ENCODE data around the gene SIRPA.

Gene SIRPA

GRCh38 chr20:1904135-1904534, 8.9 kb downstream of the SIRPA start:
- H2AFZ ChIP-seq = no peak overlapping the region
- no peaks in the 10 kb centered on the region for H3K9me3 ChIP-seq (ENCODE audit: control insufficient read depth, low read length)
- TF ChIP-seq, protein P1, sequence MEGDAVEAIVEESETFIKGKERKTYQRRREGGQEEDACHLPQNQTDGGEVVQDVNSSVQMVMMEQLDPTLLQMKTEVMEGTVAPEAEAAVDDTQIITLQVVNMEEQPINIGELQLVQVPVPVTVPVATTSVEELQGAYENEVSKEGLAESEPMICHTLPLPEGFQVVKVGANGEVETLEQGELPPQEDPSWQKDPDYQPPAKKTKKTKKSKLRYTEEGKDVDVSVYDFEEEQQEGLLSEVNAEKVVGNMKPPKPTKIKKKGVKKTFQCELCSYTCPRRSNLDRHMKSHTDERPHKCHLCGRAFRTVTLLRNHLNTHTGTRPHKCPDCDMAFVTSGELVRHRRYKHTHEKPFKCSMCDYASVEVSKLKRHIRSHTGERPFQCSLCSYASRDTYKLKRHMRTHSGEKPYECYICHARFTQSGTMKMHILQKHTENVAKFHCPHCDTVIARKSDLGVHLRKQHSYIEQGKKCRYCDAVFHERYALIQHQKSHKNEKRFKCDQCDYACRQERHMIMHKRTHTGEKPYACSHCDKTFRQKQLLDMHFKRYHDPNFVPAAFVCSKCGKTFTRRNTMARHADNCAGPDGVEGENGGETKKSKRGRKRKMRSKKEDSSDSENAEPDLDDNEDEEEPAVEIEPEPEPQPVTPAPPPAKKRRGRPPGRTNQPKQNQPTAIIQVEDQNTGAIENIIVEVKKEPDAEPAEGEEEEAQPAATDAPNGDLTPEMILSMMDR (IDR thresholded peaks at IDR 0.05) = no peak
- no peaks in the 10 kb centered on the region for H3K36me3 ChIP-seq (ENCODE audit: control insufficient read depth, insufficient read depth, low read length)
- no peak overlapping the region for H3K27ac ChIP-seq
- H3K4me2 ChIP-seq (ENCODE audit: low read length) = no peak overlapping the region
- H3K79me2 ChIP-seq = no peaks in the 10 kb centered on the region
- H3K27me3 ChIP-seq (ENCODE audit: control insufficient read depth, insufficient read depth, low read length) = no peaks in the 10 kb centered on the region
- H3K4me3 ChIP-seq (ENCODE audit: low read depth, low read length) = no peak overlapping the region
- H3K4me1 ChIP-seq = no peaks in the 10 kb centered on the region
- no peak overlapping the region for H3K9ac ChIP-seq

DNA sequence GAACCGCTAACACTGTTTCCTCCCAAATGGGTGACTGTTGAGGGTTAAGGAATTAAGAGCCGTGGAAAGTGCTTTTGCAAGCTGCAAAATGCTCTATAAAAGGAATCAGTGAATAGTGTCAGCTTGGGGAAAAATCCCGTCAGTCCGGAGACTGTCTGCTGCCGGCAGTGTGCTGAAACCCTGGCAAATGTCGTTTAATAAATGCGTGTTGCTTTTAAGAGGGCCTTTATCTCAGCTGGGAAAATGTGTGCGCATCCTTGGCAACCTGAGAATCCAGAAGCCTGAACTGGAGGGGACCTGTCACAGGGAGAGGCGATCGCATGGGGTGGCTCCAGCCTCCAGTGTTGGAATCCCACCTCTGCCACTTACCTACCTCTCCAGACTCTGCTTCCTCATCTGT, 9.8 kb downstream of the SIRPA start:
- H3K79me2 ChIP-seq = no peaks in the 10 kb centered on the region
- no peaks in the 10 kb centered on the region for H3K36me3 ChIP-seq (ENCODE audit: control insufficient read depth, insufficient read depth, low read length)
- H3K4me2 ChIP-seq (ENCODE audit: low read length) = no peak overlapping the region
- no peaks in the 10 kb centered on the region for H3K27me3 ChIP-seq (ENCODE audit: control insufficient read depth, insufficient read depth, low read length)
- TF ChIP-seq, protein P1 (IDR thresholded peaks at IDR 0.05) = no peak
- no peak overlapping the region for H3K27ac ChIP-seq
- no peak overlapping the region for H2AFZ ChIP-seq
- no peak overlapping the region for H3K4me3 ChIP-seq (ENCODE audit: low read depth, low read length)
- no peaks in the 10 kb centered on the region for H3K4me1 ChIP-seq
- H3K9ac ChIP-seq = no peak overlapping the region
- no peaks in the 10 kb centered on the region for H3K9me3 ChIP-seq (ENCODE audit: control insufficient read depth, low read length)

- TF ChIP-seq, protein P1 (IDR thresholded peaks at IDR 0.05) = no peak
- no peaks in the 10 kb centered on the region for H3K79me2 ChIP-seq
- no peaks in the 10 kb centered on the region for H3K36me3 ChIP-seq (ENCODE audit: control insufficient read depth, insufficient read depth, low read length)
- no peaks in the 10 kb centered on the region for H3K27me3 ChIP-seq (ENCODE audit: control insufficient read depth, insufficient read depth, low read length)
- H3K9ac ChIP-seq = no peak overlapping the region
- H3K27ac ChIP-seq = no peak overlapping the region
- H2AFZ ChIP-seq = no peak overlapping the region
- H3K4me2 ChIP-seq (ENCODE audit: low read length) = no peak overlapping the region
- no peaks in the 10 kb centered on the region for H3K4me1 ChIP-seq
- H3K9me3 ChIP-seq (ENCODE audit: control insufficient read depth, low read length) = no peaks in the 10 kb centered on the region
- no peak overlapping the region for H3K4me3 ChIP-seq (ENCODE audit: low read depth, low read length)
These were observed 10.5 kb downstream of the SIRPA start for GRCh38 chr20:1905693-1906092.

DNA sequence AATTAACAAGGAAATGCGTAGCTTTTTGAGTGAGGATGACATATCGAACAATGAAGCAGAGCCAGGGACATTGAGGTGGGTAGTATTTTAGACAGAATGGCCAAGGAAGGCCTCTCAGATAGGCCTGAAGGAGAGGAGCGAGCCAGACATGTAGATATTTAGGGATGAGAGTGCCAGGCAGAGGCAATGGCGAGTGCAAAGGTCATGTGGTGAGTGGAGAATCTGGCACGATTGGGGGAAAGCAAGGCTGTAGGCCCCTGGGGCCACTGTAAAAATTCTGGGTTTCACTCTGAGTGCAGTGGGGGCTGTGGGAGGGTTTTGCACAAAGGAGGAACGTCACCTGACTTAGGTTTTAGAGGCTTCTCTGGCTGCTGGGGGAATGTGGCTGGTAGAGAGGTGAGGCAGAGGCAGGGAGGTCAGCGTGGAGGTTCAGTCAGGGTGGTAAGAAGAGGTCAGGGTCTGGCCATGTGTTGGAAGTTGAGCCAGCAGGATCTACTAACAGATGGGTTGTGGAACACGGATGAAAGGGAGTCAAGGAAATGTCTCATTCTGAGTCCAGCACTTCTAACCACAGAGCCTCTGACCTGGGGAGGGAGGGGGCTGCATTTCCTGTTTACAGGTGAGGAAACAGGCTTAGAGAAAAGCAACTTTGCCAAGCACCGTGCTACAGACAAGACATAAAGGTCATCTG, 11.3 kb downstream of the SIRPA start:
- Histone ChIP-seq H3K9me3 (ENCODE audit: control insufficient read depth, low read length) (no peaks in the 10 kb centered on the region), H3K4me3 (ENCODE audit: low read depth, low read length) (no peak overlapping the region), H3K4me1 (no peaks in the 10 kb centered on the region), H2AFZ (no peak overlapping the region), H3K9ac (no peak overlapping the region), H3K27me3 (ENCODE audit: control insufficient read depth, insufficient read depth, low read length) (no peaks in the 10 kb centered on the region), H3K4me2 (ENCODE audit: low read length) (no peak overlapping the region), H3K27ac (no peak overlapping the region), H3K36me3 (ENCODE audit: control insufficient read depth, insufficient read depth, low read length) (no peaks in the 10 kb centered on the region), H3K79me2 (no peaks in the 10 kb centered on the region)
- TF ChIP-seq, protein P1 (IDR thresholded peaks at IDR 0.05) = no peak

GRCh38 chr20:1907586-1907985, 12.4 kb downstream of the SIRPA start:
- Histone ChIP-seq H3K4me2 (ENCODE audit: low read length) (no peak overlapping the region), H3K9me3 (ENCODE audit: control insufficient read depth, low read length) (no peaks in the 10 kb centered on the region), H3K9ac (no peak overlapping the region), H3K79me2 (no peaks in the 10 kb centered on the region), H3K4me1 (no peaks in the 10 kb centered on the region), H3K36me3 (ENCODE audit: control insufficient read depth, insufficient read depth, low read length) (no peaks in the 10 kb centered on the region), H3K27ac (no peak overlapping the region), H2AFZ (no peak overlapping the region), H3K4me3 (ENCODE audit: low read depth, low read length) (no peak overlapping the region), H3K27me3 (ENCODE audit: control insufficient read depth, insufficient read depth, low read length) (no peaks in the 10 kb centered on the region)
- TF ChIP-seq, protein P1 (IDR thresholded peaks at IDR 0.05) = no peak

Measured in parathyroid adenoma (tissue), 2 donors.